HepG2 (cell line): ENCODE results near the gene SMAP1. TPM values are rescaled to one million over a fixed set of nuclear protein-coding genes. Genes with fewer than 3 reads are reported as not detected.

Experiments
- ATAC-seq: fragments of 200-7000 bp; cut with Tn5 transposase; 3 replicates; pipeline ENCODE4 v1.9.1; 2020; ENCODE audit warnings: mild to moderate bottlenecking, moderate library complexity
- BruUV-seq: library from RNA; stranded (reverse); fragments of 400-500 nt; replicated peaks from 2 replicates; lab custom pipeline; 2021; lab: Mats Ljungman, UMichigan
- CTCF ChIA-PET: fragments of 300-600 bp; formaldehyde crosslinking; extraction: SDS; loops from one replicate; lab custom pipeline; 2021; ENCODE audit warnings: low total read pairs, inconsistent platforms, low intra/inter-chr PET ratio; lab: Yijun Ruan, JAX
- POLR2A ChIA-PET: fragments of 350-600 bp; sonication (Branson Sonifier 250); formaldehyde crosslinking; loops from one replicate; lab custom pipeline; 2020; ENCODE audit warnings: antibody characterized with exemption, inconsistent platforms; lab: Yijun Ruan, JAX
- DNase-seq: peaks from one replicate; pipeline ENCODE4 v3.0.0-alpha.2; 2015; ENCODE audit warnings: low spot score
- FAIRE-seq: peaks from 3 replicates; lab custom pipeline; 2011; peaks lifted over from hg19 to GRCh38; lab: Jason Lieb, UNC
- H2AFZ ChIP-seq: one replicate; pipeline ENCODE4 v1.6.1; 2011; ENCODE audit warnings: low read length, inconsistent platforms
- H3K27ac ChIP-seq: fragments of 300-600 bp; 3 replicates; pipeline ENCODE4 v1.8.0; 2011; ENCODE audit warnings: mixed run types, mild to moderate bottlenecking, mixed read lengths, low read length, inconsistent platforms; ENCODE audit not compliant: insufficient read depth; ENCODE audit errors: extremely low read length
- H3K27me3 ChIP-seq, 2 experiments: fragments of 200-600 bp in 1 of 2; 2 replicates in 1 of 2; 3 replicates in 1 of 2; pipeline versions ENCODE4 v1.6.0 to v1.8.0; 2011; ENCODE audit warnings: low read length in 2 of 2, mild to moderate bottlenecking in 2 of 2, moderate library complexity in 2 of 2, inconsistent platforms in 1 of 2; ENCODE audit not compliant: insufficient read depth in 2 of 2, control insufficient read depth in 1 of 2
- H3K36me3 ChIP-seq, 2 experiments: fragments of 200-600 bp in 1 of 2; replicated peaks in 1 of 2; 2 replicates in 1 of 2; 3 replicates in 1 of 2; pipeline versions ENCODE4 v1.5.1 to v1.8.0; 2011; ENCODE audit warnings: low read length in 2 of 2, inconsistent platforms in 1 of 2; ENCODE audit not compliant: insufficient read depth in 2 of 2, control insufficient read depth in 1 of 2
- H3K4me1 ChIP-seq: 2 replicates; pipeline ENCODE4 v1.5.1; 2012; ENCODE audit warnings: low read length, inconsistent platforms; ENCODE audit not compliant: insufficient read depth
- H3K4me2 ChIP-seq: 2 replicates; pipeline ENCODE4 v1.6.0; 2011; ENCODE audit warnings: low read depth, low read length, inconsistent platforms
- H3K4me3 ChIP-seq, 3 experiments: fragments of 200-600 bp in 1 of 3; sonication (generic), shearing (Covaris generic) in 1 of 3; replicated peaks in 1 of 3; 2 replicates each; pipeline ENCODE4 v1.5.1; 2011 to 2016; ENCODE audit warnings: low read length in 3 of 3, inconsistent platforms in 2 of 3, low read depth in 2 of 3, mild to moderate bottlenecking in 2 of 3, control low read depth in 1 of 3, mixed read lengths in 1 of 3; ENCODE audit not compliant: insufficient read depth in 1 of 3
- H3K79me2 ChIP-seq: one replicate; pipeline ENCODE4 v1.6.1; 2011; ENCODE audit warnings: low read length, inconsistent platforms; ENCODE audit not compliant: insufficient read depth
- H3K9ac ChIP-seq: 2 replicates; pipeline ENCODE4 v1.6.0; 2011; ENCODE audit warnings: mild to moderate bottlenecking, low read depth, low read length, inconsistent platforms; ENCODE audit not compliant: insufficient read depth
- H3K9me3 ChIP-seq: 2 replicates; pipeline ENCODE4 v1.5.1; 2012; ENCODE audit warnings: mild to moderate bottlenecking, low read length
- H4K20me1 ChIP-seq: 2 replicates; pipeline ENCODE4 v1.6.0; 2011; ENCODE audit warnings: inconsistent platforms, mild to moderate bottlenecking, low read length, moderate library complexity; ENCODE audit not compliant: insufficient read depth
- ATF2 ChIP-seq: sonication (generic); formaldehyde crosslinking; IDR thresholded peaks from 2 replicates; pipeline ENCODE4 v1.4.0; 2020; ENCODE audit warnings: missing genetic modification reagents
- ATF7 ChIP-seq, 2 experiments: fragments of 450-650 bp in 1 of 2; sonication (generic) in 1 of 2; formaldehyde crosslinking in 1 of 2; IDR thresholded peaks; 2 replicates each; pipeline versions ENCODE4 v1.4.0 to v1.6.1; 2016 to 2020; ENCODE audit warnings: antibody characterized with exemption in 1 of 2, mild to moderate bottlenecking in 1 of 2, missing genetic modification reagents in 1 of 2
- BCL3 ChIP-seq: sonication (generic); formaldehyde crosslinking; IDR thresholded peaks from 2 replicates; pipeline ENCODE4 v1.5.1; 2020; ENCODE audit warnings: mild to moderate bottlenecking, missing genetic modification reagents, moderate library complexity
- CCDC6 ChIP-seq: sonication (generic); formaldehyde crosslinking; IDR thresholded peaks from 2 replicates; pipeline ENCODE4 v1.8.1; 2022; ENCODE audit warnings: mild to moderate bottlenecking, missing genetic modification reagents, moderate library complexity
- EZH2 ChIP-seq: conservative IDR thresholded peaks from 2 replicates; pipeline ENCODE4 v1.6.1; 2012; ENCODE audit warnings: mild to moderate bottlenecking, low read depth, low read length, moderate library complexity
- GMEB2 ChIP-seq: IDR thresholded peaks from 2 replicates; pipeline ENCODE4 v1.6.1; 2016; ENCODE audit warnings: missing biosample characterization, missing genetic modification reagents, low read depth
- GZF1 ChIP-seq: sonication (generic); formaldehyde crosslinking; IDR thresholded peaks from 2 replicates; pipeline ENCODE4 v1.5.1; 2020; ENCODE audit warnings: mild to moderate bottlenecking, missing genetic modification reagents
- HOXA5 ChIP-seq: sonication (generic); formaldehyde crosslinking; IDR thresholded peaks from 2 replicates; pipeline ENCODE4 v1.4.0; 2020; ENCODE audit warnings: missing genetic modification reagents
- KDM3A ChIP-seq: IDR thresholded peaks from 2 replicates; pipeline ENCODE4 v1.6.1; 2018; ENCODE audit warnings: low read depth, missing compliant biosample characterization
- NFATC3 ChIP-seq: sonication (generic); formaldehyde crosslinking; IDR thresholded peaks from 2 replicates; pipeline ENCODE4 v1.5.1; 2020; ENCODE audit warnings: mild to moderate bottlenecking, missing genetic modification reagents
- NFYB ChIP-seq: sonication (generic); formaldehyde crosslinking; IDR thresholded peaks from 2 replicates; pipeline ENCODE4 v1.4.0; 2020; ENCODE audit warnings: missing genetic modification reagents
- NR1H2 ChIP-seq: sonication (generic); formaldehyde crosslinking; IDR thresholded peaks from 2 replicates; pipeline ENCODE4 v1.8.1; 2022; ENCODE audit warnings: low read depth, missing genetic modification reagents, borderline replicate concordance
- PTBP1 ChIP-seq: fragments of 200-400 bp; formaldehyde crosslinking; IDR thresholded peaks from 2 replicates; pipeline ENCODE4 v1.6.1; 2018; ENCODE audit warnings: low read length, low read depth; ENCODE audit not compliant: poor library complexity, severe bottlenecking
- SOX5 ChIP-seq: IDR thresholded peaks from 2 replicates; pipeline ENCODE4 v1.6.1; 2016; ENCODE audit warnings: borderline replicate concordance
- TAF15 ChIP-seq: fragments of 200-400 bp; formaldehyde crosslinking; IDR thresholded peaks from one replicate; pipeline ENCODE4 v1.6.1; 2018; ENCODE audit warnings: mild to moderate bottlenecking, low read depth, low read length; ENCODE audit not compliant: poor library complexity, severe bottlenecking
- TARDBP ChIP-seq: sonication (generic); formaldehyde crosslinking; IDR thresholded peaks from 2 replicates; pipeline ENCODE4 v1.8.0; 2022; ENCODE audit warnings: mild to moderate bottlenecking, missing genetic modification reagents
- ZNF251 ChIP-seq: sonication (generic); formaldehyde crosslinking; IDR thresholded peaks from 2 replicates; pipeline ENCODE4 v1.9.0; 2021; ENCODE audit warnings: mild to moderate bottlenecking, missing genetic modification reagents
- ZNF770 ChIP-seq: sonication (generic); formaldehyde crosslinking; IDR thresholded peaks from 2 replicates; pipeline ENCODE4 v1.5.0; 2020; ENCODE audit warnings: mild to moderate bottlenecking, missing genetic modification reagents
- WGBS: methylation state at CpG from one replicate; pipeline ENCODE4 v1.1.6; 2017; ENCODE audit warnings: low lambda C conversion rate; 5-methylcytosine and 5-hydroxymethylcytosine counted together
- in situ Hi-C: cut with HindIII; loops from 2 replicates; pipeline ENCODE4 v1.10.0; 2017; ENCODE audit warnings: low pct_unique_long_range_greater_than_20kb; ENCODE audit not compliant: extremely low pct_ligation_motif_present
- intact Hi-C: fragments of 100-400 bp; cut with micrococcal nuclease; formaldehyde crosslinking; loops from one replicate; pipeline ENCODE4 v1.10.0; 2022; ENCODE audit not compliant: unreplicated experiment
- polyA plus RNA-seq, 8 experiments: library from polyadenylated mRNA; depleted of rRNA in 3 of 8; stranded (reverse) in 7 of 8; unstranded in 1 of 8; fragments of >200 nt; fragmentation: Illumina TruSeq in 4 of 8; extraction: Trizol in 4 of 8; gene quantifications; 2 replicates each; pipeline versions ENCODE4 v1.2.1 to v1.2.3, GENCODE V29; 2011 to 2016; ENCODE audit warnings: low read depth in 4 of 8, missing spikeins in 1 of 8, mixed read lengths in 1 of 8; ENCODE audit not compliant: insufficient read depth in 1 of 8
- total RNA-seq, 5 experiments: library from RNA; depleted of rRNA; stranded (reverse); fragments of >200 nt; fragmentation: Illumina TruSeq; extraction: Trizol; gene quantifications; 2 replicates each; pipeline ENCODE4 v1.2.3, GENCODE V29; 2016; ENCODE audit warnings: low read depth in 1 of 5

The SMAP1 gene
- total and polyA plus RNA-seq, 2 of the 13 experiments (the other 11 are each of a cell fraction or from before 2014, with no cell fraction given), result 13.4 to 17.8 TPM

GRCh38 chr6:70811788-70812187 is 144.1 kb downstream of the SMAP1 start:
- FAIRE-seq (no peak), ATAC-seq (no peak)
- Histone ChIP-seq H3K27me3 (no peaks in the 10 kb centered on the region), H3K36me3 (no peaks in the 10 kb centered on the region), H3K9ac (no peak overlapping the region), H2AFZ (no peak overlapping the region)
- POLR2A ChIA-PET, result no interaction called here
- TF ChIP-seq ZNF770 (CRISPR knock-in tag) (no peak), TAF15 (no peak), PTBP1 (no peak), ATF2 (CRISPR knock-in tag) (no peak), SOX5 (CRISPR knock-in tag) (no peak), NFYB (CRISPR knock-in tag) (no peak), EZH2 (no peak), ATF7 (IDR thresholded peaks at IDR 0.05) (no peak), ATF7 (CRISPR knock-in tag; IDR thresholded peaks at IDR 0.05) (no peak), KDM3A (no peak), NFATC3 (no peak), CCDC6 (CRISPR knock-in tag) (no peak), ZNF251 (no peak), BCL3 (CRISPR knock-in tag) (no peak), TARDBP (no peak), GZF1 (CRISPR knock-in tag) (no peak), NR1H2 (CRISPR knock-in tag) (no peak), HOXA5 (no peak), GMEB2 (no peak)
- TF ChIP-seq, all 625 proteins: peak for 0
- in situ Hi-C loops, result no loop called here
- no peak for DNase-seq
- Histone ChIP-seq H3K27ac (no peak overlapping the region), H3K4me1 (no peaks in the 10 kb centered on the region), H3K79me2 (no peaks in the 10 kb centered on the region), H3K4me2 (no peak overlapping the region), H4K20me1 (no peaks in the 10 kb centered on the region; the same call in 1 of the 2 replicates), H3K9me3 (no peaks in the 10 kb centered on the region), H3K4me3 (no peak overlapping the region)
- intact Hi-C loops, result no loop called here
- no TSS peak for BruUV-seq
- 95% methylated on average over 6 of the region's 6 CpGs for WGBS
- CTCF ChIA-PET, result no interaction called here
